Prostate gland (tissue), 2 donors: ENCODE measurements around the gene ARHGAP31. TPM values are rescaled to one million over a fixed set of nuclear protein-coding genes. Genes with fewer than 3 reads are reported as not detected.

Experiments used
- DNase-seq: peaks from one replicate; pipeline ENCODE4 v3.0.0-alpha.2; 2019; ENCODE audit warnings: low spot score
- H3K27ac ChIP-seq, 2 donors: fragments of 200-600 bp; sonication (generic); 2 replicates each; pipeline ENCODE4 v1.5.1; 2017 to 2019
- H3K27me3 ChIP-seq: fragments of 200-600 bp; sonication (generic); replicated peaks from 2 replicates; pipeline ENCODE4 v1.5.1; 2019; ENCODE audit not compliant: insufficient read depth
- H3K36me3 ChIP-seq, 2 donors: fragments of 200-600 bp; sonication (generic); 1 replicate in 1 of 2; 2 replicates in 1 of 2; pipeline versions ENCODE4 v1.5.1 to v1.8.1; 2017 to 2019
- H3K4me1 ChIP-seq: fragments of 200-600 bp; sonication (generic); replicated peaks from 2 replicates; pipeline ENCODE4 v1.5.1; 2019
- H3K4me3 ChIP-seq, 2 donors: fragments of 200-600 bp; sonication (generic); 2 replicates each; pipeline ENCODE4 v1.5.1; 2017 to 2019
- H3K9me3 ChIP-seq: fragments of 200-600 bp; sonication (generic); 2 replicates; pipeline ENCODE4 v1.5.1; 2017
- CTCF ChIP-seq, 4 experiments: fragments of 200-600 bp in 2 of 4; fragments of 450-650 bp in 2 of 4; sonication (generic) in 2 of 4; IDR thresholded peaks; 1 replicate in 3 of 4; 2 replicates in 1 of 4; pipeline ENCODE4 v1.5.1; 2016 to 2019; ENCODE audit warnings: antibody characterized with exemption in 4 of 4, mild to moderate bottlenecking in 2 of 4, moderate library complexity in 2 of 4
- POLR2A ChIP-seq: fragments of 450-650 bp; IDR thresholded peaks from one replicate; pipeline ENCODE4 v1.6.1; 2016; ENCODE audit warnings: antibody characterized with exemption, mild to moderate bottlenecking
- POLR2AphosphoS5 ChIP-seq: sonication (generic); formaldehyde crosslinking; IDR thresholded peaks from one replicate; pipeline ENCODE4 v1.6.1; 2017; ENCODE audit warnings: antibody characterized with exemption
- WGBS: methylation state at CpG from one replicate; pipeline ENCODE4 v1.1.5; 2018; 5-methylcytosine and 5-hydroxymethylcytosine counted together
- intact Hi-C: fragments of 100-400 bp; cut with DNase I; formaldehyde crosslinking; loops from one replicate; pipeline ENCODE4 v1.14.2; 2022
- total RNA-seq, 2 donors: library from RNA; depleted of rRNA; stranded (reverse); fragments of >200 nt; gene quantifications; one replicate each; pipeline ENCODE4 v1.1.0, GENCODE V29; 2016

ARHGAP31 gene
- total RNA-seq, 2 donors from 2014 or later: 6.5 to 10.7 TPM

DNA sequence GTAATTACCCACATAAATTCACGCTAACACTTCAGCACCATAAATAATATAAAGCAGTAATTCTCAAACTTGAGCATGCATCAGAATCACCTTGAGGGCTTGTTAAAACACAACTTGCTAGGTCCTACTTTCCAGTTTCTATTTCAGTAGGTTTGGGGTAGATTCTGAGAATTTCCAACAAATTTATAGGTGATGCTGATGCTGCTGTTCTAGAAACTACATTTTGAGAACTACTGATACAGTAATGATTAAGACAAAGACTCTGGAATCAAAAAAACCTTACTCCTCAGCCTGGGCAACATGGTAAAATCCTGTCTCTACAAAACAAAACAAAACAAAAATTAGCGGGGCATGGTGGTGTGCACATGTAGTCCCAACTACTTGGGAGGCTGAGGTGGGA, 150.4 kb downstream of the ARHGAP31 start:
- TF ChIP-seq POLR2AphosphoS5 (no peak), CTCF (IDR thresholded peaks at IDR 0.05) (no peak), POLR2A (no peak)
- no peak for DNase-seq
- no peak overlapping the region for H3K4me3 ChIP-seq
- no peaks in the 10 kb centered on the region for H3K27me3 ChIP-seq
- 95% methylated on average over 2 of the region's 2 CpGs for WGBS
- no peak overlapping the region for H3K27ac ChIP-seq
- H3K9me3 ChIP-seq: no peaks in the 10 kb centered on the region
- H3K4me1 ChIP-seq: no peaks in the 10 kb centered on the region
- H3K36me3 ChIP-seq: no peaks in the 10 kb centered on the region
- intact Hi-C loops: no loop called here

DNA sequence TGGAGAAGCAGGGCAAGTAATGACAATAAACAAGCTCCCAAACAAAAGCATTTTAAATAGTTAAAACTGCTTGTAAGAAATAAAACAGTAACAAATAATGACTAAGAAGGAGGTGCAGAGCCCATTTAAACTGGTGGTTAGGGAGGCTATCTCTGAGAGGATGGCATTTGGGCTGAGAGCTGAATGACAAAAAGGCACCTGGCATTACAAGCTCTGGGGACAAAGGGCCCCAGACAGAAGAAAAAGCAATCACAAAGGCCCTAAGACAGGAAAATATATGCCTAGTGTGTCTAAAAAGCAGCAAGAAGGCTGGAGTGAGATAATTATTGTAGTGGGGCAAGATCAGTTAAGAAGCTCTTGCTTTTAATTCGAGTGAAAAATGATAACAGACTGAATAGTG, 159.6 kb downstream of the ARHGAP31 start:
- Histone ChIP-seq H3K4me1 (no peaks in the 10 kb centered on the region), H3K27ac (no peak overlapping the region), H3K36me3 (peaks cover 0 to 4% of the 10 kb centered on the region in 2 donors), H3K4me3 (no peak overlapping the region), H3K9me3 (no peaks in the 10 kb centered on the region), H3K27me3 (no peaks in the 10 kb centered on the region)
- TF ChIP-seq POLR2A (no peak), CTCF (IDR thresholded peaks at IDR 0.05) (no peak), POLR2AphosphoS5 (no peak)
- 91% methylated on average over 1 of the region's 1 CpG for WGBS
- intact Hi-C loops: no loop called here
- no peak for DNase-seq

DNA sequence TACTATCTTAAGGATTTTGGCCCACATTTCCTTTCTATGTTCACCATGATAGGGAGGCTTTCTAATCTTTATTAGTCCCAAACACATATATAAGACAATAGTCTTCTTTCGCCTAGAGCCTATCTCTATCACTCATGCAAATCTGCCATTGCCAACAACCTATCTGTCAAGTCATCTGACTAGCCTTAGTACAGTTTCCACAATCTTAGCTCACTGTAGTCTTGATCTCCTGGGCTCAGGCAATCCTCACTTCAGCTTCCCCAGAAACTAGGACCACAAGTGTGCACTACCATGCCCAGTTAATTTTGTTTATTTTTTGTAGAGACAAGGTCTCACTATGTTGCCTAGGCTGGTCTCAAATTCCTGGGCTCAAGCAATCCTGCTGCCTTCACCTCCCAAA, 162.3 kb downstream of the ARHGAP31 start:
- 97% methylated on average over 1 of the region's 1 CpG for WGBS
- no peaks in the 10 kb centered on the region for H3K4me1 ChIP-seq
- peaks cover 0 to 4% of the 10 kb centered on the region in 2 donors for H3K36me3 ChIP-seq

GRCh38 chr3:119457246-119457645, 163.1 kb downstream of the ARHGAP31 start:
- Histone ChIP-seq H3K4me3 (no peak overlapping the region), H3K36me3 (peaks cover 0 to 4% of the 10 kb centered on the region in 2 donors), H3K27ac (no peak overlapping the region), H3K9me3 (no peaks in the 10 kb centered on the region), H3K4me1 (peaks cover 5% of the 10 kb centered on the region), H3K27me3 (no peaks in the 10 kb centered on the region)
- TF ChIP-seq POLR2AphosphoS5 (no peak), POLR2A (no peak), CTCF (IDR thresholded peaks at IDR 0.05) (no peak)
- no peak for DNase-seq
- 79% methylated on average over 4 of the region's 4 CpGs for WGBS
- intact Hi-C loops: no loop called here

More for the DNA sequence above, 162.3 kb downstream of the ARHGAP31 start:
- H3K9me3 ChIP-seq: no peaks in the 10 kb centered on the region
- TF ChIP-seq CTCF (IDR thresholded peaks at IDR 0.05) (no peak), POLR2A (no peak), POLR2AphosphoS5 (no peak)
- no peak overlapping the region for H3K27ac ChIP-seq
- no peaks in the 10 kb centered on the region for H3K27me3 ChIP-seq
- H3K4me3 ChIP-seq: no peak overlapping the region
- intact Hi-C loops: no loop called here
- no peak for DNase-seq
